Cortex of kidney (tissue), 1 donor: ENCODE results near the gene SYNM.
"Not testable (repeated sequence)": the region's sequence is repeated elsewhere in the genome, so short reads cannot be mapped to it uniquely, and the experiment has no call there.

ENCODE experiments used
- DNase-seq: peaks from one replicate; lab custom pipeline; 2025; lab: John Stamatoyannopoulos, UW

Gene SYNM

GRCh38 chr15:99104788-99105513 lies at the start of gene SYNM:
SYNM (plus strand) TSS chr15:99105080; CDS start chr15:99105200, 120 bp downstream.
- DNase-seq, result no peak

GRCh38 chr15:99055555-99056134 lies 49.2 kb upstream of the SYNM start:
- DNase-seq, result no peak

GRCh38 chr15:99057020-99057419 lies 47.9 kb upstream of the SYNM start:
- DNase-seq, result no peak

GRCh38 chr15:99057697-99058420 lies 47.0 kb upstream of the SYNM start:
- DNase-seq, result no peak

GRCh38 chr15:99058421-99058870 lies 46.4 kb upstream of the SYNM start:
- DNase-seq, result no peak

- peak; percentile 9 for DNase-seq
Measured at GRCh38 chr15:99059010-99059981, 45.6 kb upstream of the SYNM start.

- DNase-seq, result not testable (repeated sequence)
Measured at GRCh38 chr15:99060186-99060585, 44.7 kb upstream of the SYNM start.

GRCh38 chr15:99062226-99062625 lies 42.7 kb upstream of the SYNM start:
- DNase-seq, result no peak

- no peak for DNase-seq
Measured at GRCh38 chr15:99068186-99068585, 36.7 kb upstream of the SYNM start.

- DNase-seq, result no peak
Measured at GRCh38 chr15:99070208-99070607, 34.7 kb upstream of the SYNM start.

GRCh38 chr15:99071091-99071680 lies 33.7 kb upstream of the SYNM start:
- no peak for DNase-seq

- no peak for DNase-seq
Measured at GRCh38 chr15:99073008-99073717, 31.7 kb upstream of the SYNM start.

GRCh38 chr15:99074446-99074845 lies 30.4 kb upstream of the SYNM start:
- no peak for DNase-seq

GRCh38 chr15:99075059-99075652 lies 29.7 kb upstream of the SYNM start:
- DNase-seq, result not testable (repeated sequence)

- DNase-seq, result no peak
Measured at GRCh38 chr15:99076109-99076508, 28.8 kb upstream of the SYNM start.

- DNase-seq, result no peak
Measured at GRCh38 chr15:99076555-99077308, 28.1 kb upstream of the SYNM start.

- no peak for DNase-seq
Measured at GRCh38 chr15:99082798-99083197, 22.1 kb upstream of the SYNM start.

GRCh38 chr15:99084965-99085364 lies 19.9 kb upstream of the SYNM start:
- DNase-seq, result no peak
